AG10803 (cell line): ENCODE measurements around the gene SLC22A7.
"Not testable (repeated sequence)": the region's sequence is repeated elsewhere in the genome, so short reads cannot be mapped to it uniquely, and the experiment has no call there.

ENCODE experiments used
- DNase-seq: peaks from one replicate; pipeline ENCODE4 v3.0.0; 2010; ENCODE audit warnings: low read depth
- H3K4me3 ChIP-seq: 2 replicates; pipeline ENCODE4 v1.5.1; 2011; ENCODE audit warnings: mild to moderate bottlenecking, low read length, control low read depth
- CTCF ChIP-seq: conservative IDR thresholded peaks from 2 replicates; pipeline ENCODE4 v1.5.1; 2011; ENCODE audit warnings: mild to moderate bottlenecking, low read length, control low read depth, inconsistent platforms

The SLC22A7 gene

GRCh38 chr6:43339168-43339567 lies 41.1 kb downstream of the SLC22A7 start:
- TF ChIP-seq CTCF, result no peak
- no peak overlapping the region for H3K4me3 ChIP-seq
- no peak for DNase-seq

GRCh38 chr6:43346243-43346642 lies 48.2 kb downstream of the SLC22A7 start:
- DNase-seq, H3K4me3 ChIP-seq: not testable (repeated sequence)

GRCh38 chr6:43347021-43347420 lies 49.0 kb downstream of the SLC22A7 start:
- no peak for TF ChIP-seq CTCF

GRCh38 chr6:43347444-43347843 lies 49.4 kb downstream of the SLC22A7 start:
- no peak for TF ChIP-seq CTCF
- DNase-seq, result no peak
- no peak overlapping the region for H3K4me3 ChIP-seq

More at GRCh38 chr6:43347021-43347420, 49.0 kb downstream of the SLC22A7 start:
- DNase-seq, result no peak
- H3K4me3 ChIP-seq, result no peak overlapping the region

- DNase-seq, H3K4me3 ChIP-seq: not testable (repeated sequence)
These were observed 53.9 kb downstream of the SLC22A7 start for GRCh38 chr6:43351951-43352350.
